ENCODE results near the gene ACD.

Gene ACD

GRCh38 chr16:67675999-67676398, 15.9 kb upstream of the ACD start:
- no peak for DNase-seq (ENCODE audit: low read depth)

- no peak for DNase-seq (ENCODE audit: low read depth)
These were observed 15.5 kb upstream of the ACD start for GRCh38 chr16:67675579-67675935.

DNA sequence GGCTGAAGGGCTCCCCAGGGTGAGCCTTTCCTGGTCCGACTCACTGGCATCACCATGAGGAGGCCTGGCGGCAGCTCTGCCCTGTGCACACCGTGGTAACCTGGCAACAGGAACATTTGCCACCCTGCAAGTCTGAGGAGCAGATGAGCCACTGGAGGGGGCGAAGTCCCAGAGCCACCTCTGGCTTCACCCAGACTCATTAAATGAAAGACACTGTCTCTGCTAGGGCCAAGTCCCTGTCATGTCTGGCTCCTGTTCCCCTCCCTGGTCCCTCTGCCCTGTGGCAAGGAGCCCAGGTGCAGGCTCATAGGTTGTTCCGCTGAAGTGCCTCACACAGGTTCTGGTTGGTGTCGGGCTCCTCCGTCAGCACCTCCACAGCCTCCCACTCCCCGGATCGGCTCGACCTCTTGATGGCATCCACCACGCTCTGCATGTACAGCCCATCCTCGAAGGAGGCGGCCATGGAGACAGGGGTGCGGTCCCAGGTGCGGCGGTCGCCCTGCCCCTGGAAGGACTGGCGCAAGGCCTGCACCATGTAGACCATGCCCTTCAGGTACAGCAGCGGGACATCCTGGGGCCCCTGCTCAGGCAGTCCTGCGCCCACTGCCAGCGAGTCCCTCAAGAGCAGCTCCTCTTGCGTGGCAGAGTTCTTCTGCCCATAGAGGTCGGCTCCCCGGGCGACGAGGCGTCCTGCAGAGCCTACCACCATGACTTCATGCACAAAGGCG, 15.0 kb upstream of the ACD start:
- DNase-seq (ENCODE audit: low read depth) = no peak

- DNase-seq (ENCODE audit: low read depth) = no peak
These were observed 13.9 kb upstream of the ACD start for GRCh38 chr16:67673712-67674580.

- DNase-seq (ENCODE audit: low read depth) = no peak
These were observed 12.9 kb upstream of the ACD start for GRCh38 chr16:67672739-67673662.

- no peak for DNase-seq (ENCODE audit: low read depth)
These were observed 12.2 kb upstream of the ACD start for GRCh38 chr16:67672306-67672705.

- no peak for DNase-seq (ENCODE audit: low read depth)
These were observed 9.5 kb upstream of the ACD start for GRCh38 chr16:67669499-67670101.

GRCh38 chr16:67668495-67669157, 8.6 kb upstream of the ACD start:
- no peak for DNase-seq (ENCODE audit: low read depth)

DNA sequence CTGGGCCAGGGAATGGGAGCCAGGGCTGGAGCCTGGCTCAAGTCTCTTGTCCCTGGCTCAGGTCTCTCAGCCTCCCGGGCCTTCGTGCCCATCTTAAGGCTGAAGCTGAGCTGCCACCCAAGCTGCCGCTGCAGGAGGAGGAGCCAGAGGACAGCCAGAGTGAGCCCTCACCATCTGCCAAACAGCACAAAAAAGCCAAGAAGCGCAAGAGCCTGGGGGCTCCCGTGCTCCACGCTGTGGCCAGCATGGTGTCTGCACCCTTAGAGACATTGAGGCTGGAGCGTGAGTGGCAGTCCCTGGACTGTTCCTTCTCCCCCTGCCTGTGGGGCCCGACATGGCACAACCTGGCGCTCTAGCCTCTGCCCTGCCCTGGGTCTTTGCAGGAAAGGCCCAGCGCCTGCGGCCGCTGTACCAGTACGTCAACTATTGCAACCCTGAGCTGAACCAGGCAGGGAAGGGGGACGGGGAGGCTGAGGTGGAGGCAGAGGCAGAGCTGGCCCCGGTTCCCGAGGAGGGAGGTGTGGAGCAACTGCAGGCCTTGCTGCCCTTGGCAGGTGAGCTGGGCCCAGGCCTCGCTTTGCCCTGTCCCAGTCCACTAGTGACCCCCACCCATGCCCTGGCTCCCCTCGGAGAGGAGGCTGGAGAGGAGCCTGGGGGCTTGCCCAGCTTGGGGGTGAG, 7.9 kb upstream of the ACD start:
- peak; percentile 58 for DNase-seq (ENCODE audit: low read depth)

DNA sequence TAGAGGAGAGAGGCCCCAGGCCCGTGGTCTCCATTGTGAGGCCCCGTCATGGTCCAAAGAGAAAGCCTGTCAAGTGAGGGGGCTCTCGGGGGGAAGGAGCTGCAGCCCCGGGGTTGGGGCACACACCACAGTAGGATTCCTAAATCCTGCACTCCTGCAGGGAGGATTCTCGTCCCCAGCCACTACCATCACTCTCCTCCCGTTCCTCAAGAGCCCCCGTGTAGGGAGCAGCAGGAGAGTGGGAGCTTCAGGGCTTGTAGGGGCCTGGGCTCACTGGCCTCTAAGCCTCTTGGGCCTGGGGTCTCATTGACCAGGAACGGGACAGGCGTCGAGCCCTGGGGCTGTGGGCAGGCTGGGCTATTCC, 7.4 kb upstream of the ACD start:
- DNase-seq (ENCODE audit: low read depth) = no peak

DNA sequence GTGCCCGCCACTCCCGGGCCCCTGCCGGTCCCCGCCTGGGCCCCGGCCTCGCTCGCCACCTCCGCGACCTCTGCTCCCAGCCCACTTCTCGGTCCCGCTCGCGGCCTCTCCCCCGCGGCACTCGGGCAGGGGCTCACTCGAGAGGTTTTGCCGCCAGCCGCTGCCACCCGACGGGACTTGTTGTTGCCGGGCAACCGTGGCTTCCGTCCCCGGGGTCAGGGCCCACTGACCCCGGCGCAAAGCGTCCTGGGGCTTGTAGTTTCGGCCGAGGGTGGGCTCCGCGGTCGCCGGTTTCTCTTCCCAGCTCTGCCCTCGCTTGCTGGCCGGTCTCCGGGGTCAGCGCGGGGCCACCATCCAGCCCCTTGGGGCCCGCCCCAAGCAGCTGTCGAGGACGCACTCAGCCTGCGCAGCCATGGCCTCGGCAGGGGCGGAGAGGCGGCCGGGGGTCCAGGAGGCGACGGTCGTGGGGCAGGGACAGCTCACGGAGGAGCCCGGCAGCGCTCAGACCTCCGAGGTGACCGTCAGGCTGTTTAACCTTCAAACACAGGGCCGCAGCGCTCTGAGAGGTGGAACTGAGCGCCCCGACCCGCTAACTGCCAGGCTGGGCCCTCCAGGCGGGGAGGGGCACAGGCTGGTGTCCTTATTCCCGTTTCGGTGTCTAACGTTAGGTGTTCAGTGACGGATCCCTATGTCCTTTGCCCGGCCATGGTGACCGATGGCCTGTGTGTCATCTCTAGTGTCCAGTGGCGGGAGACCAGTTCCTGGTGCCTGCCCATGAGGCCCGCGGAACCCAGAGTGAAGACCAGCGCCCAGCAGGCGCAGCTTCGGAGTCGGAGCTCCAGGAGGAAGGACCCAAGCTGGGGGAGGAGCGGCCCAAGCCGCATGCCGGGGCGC, 6.7 kb upstream of the ACD start, which contains the start of the genes C16orf86 and ENKD1:
Gene C16orf86 (plus strand): TSS at position 256 of the 894 bp plus-strand sequence. CDS start 157 bp downstream, at position 413.
Gene ENKD1 (minus strand): TSS at position 192 of the 894 bp plus-strand sequence. CDS start 308 bp downstream, outside the sequence.
- DNase-seq (ENCODE audit: low read depth) = peak; percentile 73

GRCh38 chr16:67666032-67666551, 6.0 kb upstream of the ACD start:
- DNase-seq (ENCODE audit: low read depth) = no peak

- no peak for DNase-seq (ENCODE audit: low read depth)
These were observed 5.5 kb upstream of the ACD start for GRCh38 chr16:67665598-67665997.

DNA sequence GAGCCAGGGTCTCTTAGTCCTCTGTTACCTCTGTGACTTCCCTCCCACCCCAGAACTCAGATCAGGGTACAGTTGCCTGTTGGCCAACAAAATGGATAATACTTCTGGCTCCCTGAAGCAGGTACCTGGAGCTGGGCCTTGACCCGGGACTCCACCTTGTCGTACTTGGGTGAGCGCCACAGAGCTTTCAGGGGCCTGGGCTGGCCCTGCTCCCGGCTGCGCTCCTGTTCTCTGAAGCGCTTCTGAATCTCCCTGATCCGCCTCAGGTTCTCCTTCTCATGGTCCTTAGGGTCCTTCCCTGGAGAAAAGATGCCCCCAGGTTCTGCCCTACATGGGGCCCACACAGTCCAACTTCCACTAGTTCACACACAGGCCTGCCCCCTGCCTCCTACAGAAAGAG, 4.8 kb upstream of the ACD start:
- DNase-seq (ENCODE audit: low read depth) = no peak

GRCh38 chr16:67664258-67664657, 4.2 kb upstream of the ACD start:
- DNase-seq (ENCODE audit: low read depth) = no peak

GRCh38 chr16:67663877-67664222, 3.8 kb upstream of the ACD start:
- no peak for DNase-seq (ENCODE audit: low read depth)

DNA sequence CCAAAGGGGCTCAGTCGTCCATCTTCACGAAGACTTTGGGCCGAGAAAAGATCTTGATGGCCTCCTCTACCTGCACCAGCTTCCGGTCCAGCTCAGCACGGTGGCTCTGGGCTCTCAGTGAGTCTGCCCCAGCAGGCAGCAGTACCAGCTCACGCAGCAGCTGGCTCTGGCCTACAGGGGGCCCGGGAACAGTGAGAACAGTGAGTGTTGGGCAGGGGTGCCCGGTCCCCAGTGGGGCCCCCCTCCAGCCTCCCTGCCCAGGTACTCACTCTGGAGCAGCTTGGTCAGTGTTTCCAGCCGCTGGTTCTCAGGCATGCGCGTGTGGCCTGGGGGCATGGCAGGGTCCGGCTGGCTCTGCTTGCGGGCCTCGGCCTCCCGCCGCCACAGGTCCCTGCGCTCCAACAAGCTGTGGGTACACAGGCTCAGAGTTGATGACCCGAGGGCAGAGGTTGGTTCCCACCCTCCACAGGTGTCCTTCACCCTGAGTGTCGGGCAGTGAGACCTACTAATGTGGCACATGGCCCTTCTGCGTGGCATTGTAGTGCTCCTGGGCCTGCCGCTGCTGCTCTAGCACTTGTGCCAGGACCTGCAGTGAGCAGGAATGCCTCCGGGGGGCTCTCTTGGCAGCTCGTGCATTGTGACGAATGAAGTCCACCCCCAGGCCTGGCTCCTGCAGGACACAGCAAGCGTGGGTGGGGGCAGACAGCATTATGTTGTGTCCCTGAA, 3.3 kb upstream of the ACD start:
- no peak for DNase-seq (ENCODE audit: low read depth)

DNA sequence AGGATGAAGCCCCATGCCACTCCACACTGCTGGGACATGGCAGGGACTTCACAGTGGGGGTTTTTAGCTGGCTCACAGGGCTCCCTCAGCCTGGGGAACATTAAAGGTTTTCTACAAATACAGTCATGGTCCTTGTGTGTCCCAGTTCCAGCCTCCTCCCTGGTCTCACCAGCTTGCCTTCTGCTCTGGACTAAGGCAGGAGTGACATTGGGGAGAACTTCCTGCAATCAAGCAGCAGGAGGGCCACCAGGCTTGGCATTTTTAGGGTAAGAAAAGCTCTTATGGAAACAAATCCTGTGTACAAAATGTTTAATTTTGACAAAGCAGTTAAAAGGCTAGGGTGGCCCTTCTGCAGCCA, 2.6 kb upstream of the ACD start:
- no peak for DNase-seq (ENCODE audit: low read depth)

Measured in stimulated activated CD8-positive, alpha-beta memory T cell treated with anti-CD3 and anti-CD28 coated beads, Interleukin-4, amount 100 ng/mL, for 24 hours (primary cell).